Measurements from ENCODE around the gene ST13. TPM values are rescaled to one million over a fixed set of nuclear protein-coding genes. Genes with fewer than 3 reads are reported as not detected.

ST13 gene
- total and polyA plus RNA-seq, 9 of the 15 experiments (the other 6 are each of a cell fraction or from before 2014, with no cell fraction given), result 53.6 to 311 (median 195) TPM

GRCh38 chr22:40856513-40857308 lies at the start of gene ST13, which contains the start of gene XPNPEP3 (continued):
- TF ChIP-seq FIP1L1 (IDR thresholded peaks at IDR 0.05; ENCODE audit: low read depth, low read length, poor library complexity, severe bottlenecking), result no peak
- TF ChIP-seq HBP1 (CRISPR knock-in tag; IDR thresholded peaks at IDR 0.05), result no peak
- TF ChIP-seq KHSRP (IDR thresholded peaks at IDR 0.05), result peak; percentile 73
- TF ChIP-seq ATF6 (CRISPR knock-in tag; IDR thresholded peaks at IDR 0.05), result no peak
- peak; percentile 77 for TF ChIP-seq NFE2 (IDR thresholded peaks at IDR 0.05; ENCODE audit: low read depth)
- TF ChIP-seq STAG1 (CRISPR knock-in tag; IDR thresholded peaks at IDR 0.05; ENCODE audit: borderline replicate concordance), result no peak
- TF ChIP-seq POU5F1 (IDR thresholded peaks at IDR 0.05; ENCODE audit: borderline replicate concordance, low read depth, low read length, partially characterized antibody), result no peak
- TF ChIP-seq NBN (IDR thresholded peaks at IDR 0.05; ENCODE audit: low read depth), result peak; percentile 97
- TF ChIP-seq CGGBP1 (CRISPR knock-in tag; IDR thresholded peaks at IDR 0.05), result no peak
- no peak for TF ChIP-seq SAFB (IDR thresholded peaks at IDR 0.05; ENCODE audit: borderline replicate concordance, low read depth, low read length)
- TF ChIP-seq, protein P1, sequence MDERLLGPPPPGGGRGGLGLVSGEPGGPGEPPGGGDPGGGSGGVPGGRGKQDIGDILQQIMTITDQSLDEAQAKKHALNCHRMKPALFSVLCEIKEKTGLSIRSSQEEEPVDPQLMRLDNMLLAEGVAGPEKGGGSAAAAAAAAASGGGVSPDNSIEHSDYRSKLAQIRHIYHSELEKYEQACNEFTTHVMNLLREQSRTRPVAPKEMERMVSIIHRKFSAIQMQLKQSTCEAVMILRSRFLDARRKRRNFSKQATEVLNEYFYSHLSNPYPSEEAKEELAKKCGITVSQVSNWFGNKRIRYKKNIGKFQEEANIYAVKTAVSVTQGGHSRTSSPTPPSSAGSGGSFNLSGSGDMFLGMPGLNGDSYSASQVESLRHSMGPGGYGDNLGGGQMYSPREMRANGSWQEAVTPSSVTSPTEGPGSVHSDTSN (CRISPR knock-in tag; IDR thresholded peaks at IDR 0.05; ENCODE audit: low read depth), result no peak
- TF ChIP-seq, protein P1 (tag; conservative IDR thresholded peaks at IDR 0.05; ENCODE audit: low read depth), result no peak
- TF ChIP-seq ZNF436 (CRISPR knock-in tag; IDR thresholded peaks at IDR 0.05), result no peak
- TF ChIP-seq PHF21A (IDR thresholded peaks at IDR 0.05; ENCODE audit: borderline replicate concordance, low read depth), result no peak
- no peak for TF ChIP-seq RBM25 (IDR thresholded peaks at IDR 0.05; ENCODE audit: low read depth, low read length, severe bottlenecking)
- TF ChIP-seq E2F1 (CRISPR knock-in tag; IDR thresholded peaks at IDR 0.05), result no peak; the same call in 1 of the 2 replicates
- TF ChIP-seq ZNF766 (CRISPR knock-in tag; conservative IDR thresholded peaks at IDR 0.05), result no peak
- TF ChIP-seq, protein P2, sequence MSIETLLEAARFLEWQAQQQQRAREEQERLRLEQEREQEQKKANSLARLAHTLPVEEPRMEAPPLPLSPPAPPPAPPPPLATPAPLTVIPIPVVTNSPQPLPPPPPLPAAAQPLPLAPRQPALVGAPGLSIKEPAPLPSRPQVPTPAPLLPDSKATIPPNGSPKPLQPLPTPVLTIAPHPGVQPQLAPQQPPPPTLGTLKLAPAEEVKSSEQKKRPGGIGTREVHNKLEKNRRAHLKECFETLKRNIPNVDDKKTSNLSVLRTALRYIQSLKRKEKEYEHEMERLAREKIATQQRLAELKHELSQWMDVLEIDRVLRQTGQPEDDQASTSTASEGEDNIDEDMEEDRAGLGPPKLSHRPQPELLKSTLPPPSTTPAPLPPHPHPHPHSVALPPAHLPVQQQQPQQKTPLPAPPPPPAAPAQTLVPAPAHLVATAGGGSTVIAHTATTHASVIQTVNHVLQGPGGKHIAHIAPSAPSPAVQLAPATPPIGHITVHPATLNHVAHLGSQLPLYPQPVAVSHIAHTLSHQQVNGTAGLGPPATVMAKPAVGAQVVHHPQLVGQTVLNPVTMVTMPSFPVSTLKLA (conservative IDR thresholded peaks at IDR 0.05), result peak; percentile 52 to 78; a peak in 3 of 4 replicates

Data from K562 (cell line).